Ureter (tissue), 1 donor: Measurements from ENCODE around the gene DPP7. TPM values are rescaled to one million over a fixed set of nuclear protein-coding genes. Genes with fewer than 3 reads are reported as not detected.
"Not testable (repeated sequence)": the region's sequence is repeated elsewhere in the genome, so short reads cannot be mapped to it uniquely, and the experiment has no call there.

ENCODE experiments used
- DNase-seq: peaks from one replicate; pipeline ENCODE4 v3.0.0-alpha.2; 2020; ENCODE audit warnings: low spot score
- total RNA-seq: library from RNA; stranded (reverse); gene quantifications from one replicate; pipeline ENCODE4 v1.2.4, GENCODE V29; 2023
- donor health status: DM: yes; HTN: yes; CAD: no.

The DPP7 gene
- total RNA-seq, 1 donor from 2014 or later, result 157 TPM

DNA sequence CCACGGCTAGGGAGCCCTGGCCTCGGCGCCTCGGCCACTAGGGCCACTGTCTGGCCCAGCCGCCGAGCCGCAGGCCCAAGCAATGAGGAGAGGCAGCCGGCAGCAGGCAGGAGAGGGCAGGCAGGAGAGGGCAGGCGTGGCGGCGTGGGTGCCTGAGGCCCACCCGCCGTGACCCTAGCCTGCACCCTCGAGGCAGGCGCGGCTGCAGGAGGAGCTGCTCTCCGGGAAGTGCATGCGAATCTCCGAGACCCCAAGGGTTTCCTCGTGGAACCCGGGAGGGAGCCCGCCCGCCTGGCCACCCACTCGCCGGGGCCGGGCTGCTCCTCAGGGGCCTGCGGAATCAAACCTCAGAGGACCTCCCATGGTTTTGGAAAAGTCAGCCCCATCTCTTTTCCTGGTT lies 33.7 kb upstream of the DPP7 start:
- no peak for DNase-seq

DNA sequence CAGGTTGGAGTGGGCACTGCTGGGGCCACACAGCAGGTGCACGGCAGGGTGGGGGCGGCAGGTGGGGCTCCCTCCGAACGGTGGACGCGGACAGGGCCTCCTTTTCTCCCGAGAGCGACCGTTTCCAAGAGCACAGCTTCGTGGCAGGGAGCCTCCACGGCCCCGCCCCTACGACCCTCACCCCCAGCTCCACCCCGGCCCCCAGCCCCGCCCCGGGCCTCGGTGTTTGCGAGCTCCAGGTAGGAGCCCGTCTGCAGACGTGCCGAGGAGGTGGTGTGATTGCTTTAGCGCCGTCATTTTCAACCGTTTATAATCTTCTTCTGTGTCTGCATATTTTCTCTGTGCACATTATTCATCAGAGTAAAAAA lies 33.2 kb upstream of the DPP7 start:
- DNase-seq, result no peak

DNA sequence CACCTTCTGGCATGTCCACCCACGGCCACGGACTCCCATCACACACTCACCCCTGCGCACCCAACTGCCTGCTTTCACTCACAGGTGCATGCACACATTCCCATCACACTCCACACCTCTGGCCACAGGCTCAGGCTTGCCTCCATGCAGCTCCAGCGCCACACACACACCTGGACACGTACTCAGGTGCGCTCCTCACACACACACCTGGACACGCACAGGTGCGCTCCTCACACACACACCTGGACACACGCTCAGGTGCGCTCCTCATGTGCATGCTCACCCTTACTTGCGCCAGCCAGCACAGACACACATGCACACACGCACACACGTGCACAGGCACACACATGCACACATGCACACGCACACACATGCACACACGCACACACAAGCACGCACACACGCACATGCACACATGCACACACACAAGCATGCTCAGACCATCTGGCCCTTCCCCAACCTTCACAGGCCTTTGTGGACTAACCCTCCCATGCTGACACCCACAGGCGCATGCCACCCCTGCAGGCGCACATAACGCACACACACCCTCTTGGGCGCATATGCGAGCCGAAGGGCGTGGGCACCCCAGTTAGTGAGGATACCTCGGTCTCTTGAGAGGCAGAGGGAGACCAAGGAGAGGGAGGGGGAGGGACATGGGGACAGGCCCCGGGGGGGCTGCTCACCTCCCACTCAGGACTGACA lies 32.7 kb upstream of the DPP7 start:
- no peak for DNase-seq

- no peak for DNase-seq
These were observed 32.0 kb upstream of the DPP7 start for GRCh38 chr9:137146527-137146918.

DNA sequence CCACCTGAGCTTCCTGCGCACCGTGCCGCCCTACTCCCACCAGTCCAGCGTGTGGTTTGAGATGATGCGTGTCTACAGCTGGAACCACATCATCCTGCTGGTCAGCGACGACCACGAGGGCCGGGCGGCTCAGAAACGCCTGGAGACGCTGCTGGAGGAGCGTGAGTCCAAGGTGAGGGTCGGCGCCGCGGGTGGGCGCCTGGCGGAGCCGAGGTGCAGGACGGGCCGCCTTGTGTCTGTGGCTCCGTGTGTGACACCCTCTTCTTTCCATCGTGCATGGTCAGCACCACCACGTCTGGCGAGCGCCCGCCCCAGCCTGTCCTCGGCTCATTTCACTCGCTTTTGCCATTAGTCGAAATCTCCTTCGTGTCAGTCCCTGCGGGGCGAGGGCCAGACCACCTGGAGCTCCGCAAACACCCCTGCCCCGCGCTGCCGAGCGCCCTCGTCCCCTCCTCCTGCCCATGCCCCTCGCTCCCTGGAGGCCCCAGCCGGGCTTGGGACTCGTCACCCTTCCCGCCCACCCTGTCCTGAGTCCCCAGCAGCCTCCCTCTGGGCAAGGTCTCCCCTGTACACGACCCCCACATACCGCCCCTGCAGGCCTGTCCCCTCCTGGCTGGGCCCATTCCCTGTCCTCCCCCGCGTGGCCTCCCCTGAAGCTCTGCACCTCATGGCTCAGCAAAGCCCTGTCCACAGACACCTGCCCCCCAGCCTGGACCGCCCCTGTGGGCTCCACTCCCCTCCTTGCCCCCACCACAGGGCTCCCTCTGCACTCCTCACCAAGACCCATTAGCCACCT lies 31.4 kb upstream of the DPP7 start:
- no peak for DNase-seq

GRCh38 chr9:137143459-137143858 lies 28.9 kb upstream of the DPP7 start:
- DNase-seq, result no peak

DNA sequence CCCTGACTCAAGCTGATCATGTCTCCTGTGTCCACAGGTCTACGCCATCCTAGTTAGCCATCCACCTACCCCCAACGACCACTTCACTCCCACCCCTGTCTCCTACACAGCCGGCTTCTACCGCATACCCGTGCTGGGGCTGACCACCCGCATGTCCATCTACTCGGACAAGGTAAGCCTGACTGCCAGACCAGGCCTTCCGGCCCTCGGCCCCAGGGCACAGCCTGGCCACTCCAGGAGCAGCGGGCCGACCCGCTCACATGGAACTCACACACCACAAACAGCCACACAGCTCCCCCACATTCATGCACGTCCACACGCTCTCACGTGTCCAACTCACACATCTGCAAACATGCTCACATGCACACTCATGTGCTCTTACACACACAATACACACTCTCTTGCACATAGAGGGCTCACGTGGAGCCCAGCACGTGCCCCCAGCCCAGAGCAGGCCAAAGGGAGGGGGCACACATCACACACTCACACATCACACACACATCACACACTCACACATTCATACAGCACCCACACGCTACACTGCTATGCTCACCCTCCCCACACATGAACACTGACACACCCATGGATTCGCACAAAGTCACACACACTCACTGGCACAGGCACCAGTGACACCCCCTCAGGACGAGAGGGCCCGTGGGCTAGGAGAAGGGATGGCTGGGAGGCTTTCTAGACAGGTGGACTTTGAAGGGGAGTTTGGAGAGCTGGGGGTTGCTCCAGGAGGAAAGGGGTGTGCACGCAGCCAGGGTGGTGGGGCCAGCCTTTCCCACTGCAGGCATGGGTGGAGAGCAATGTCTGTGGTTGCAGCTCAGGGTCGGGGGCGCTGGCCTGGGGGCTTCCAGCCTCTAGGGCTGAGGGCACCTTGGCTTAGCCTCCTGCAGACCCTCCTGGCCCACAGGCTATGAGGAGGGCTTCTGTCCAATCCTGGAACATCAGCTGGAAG lies 27.7 kb upstream of the DPP7 start:
- no peak for DNase-seq

DNA sequence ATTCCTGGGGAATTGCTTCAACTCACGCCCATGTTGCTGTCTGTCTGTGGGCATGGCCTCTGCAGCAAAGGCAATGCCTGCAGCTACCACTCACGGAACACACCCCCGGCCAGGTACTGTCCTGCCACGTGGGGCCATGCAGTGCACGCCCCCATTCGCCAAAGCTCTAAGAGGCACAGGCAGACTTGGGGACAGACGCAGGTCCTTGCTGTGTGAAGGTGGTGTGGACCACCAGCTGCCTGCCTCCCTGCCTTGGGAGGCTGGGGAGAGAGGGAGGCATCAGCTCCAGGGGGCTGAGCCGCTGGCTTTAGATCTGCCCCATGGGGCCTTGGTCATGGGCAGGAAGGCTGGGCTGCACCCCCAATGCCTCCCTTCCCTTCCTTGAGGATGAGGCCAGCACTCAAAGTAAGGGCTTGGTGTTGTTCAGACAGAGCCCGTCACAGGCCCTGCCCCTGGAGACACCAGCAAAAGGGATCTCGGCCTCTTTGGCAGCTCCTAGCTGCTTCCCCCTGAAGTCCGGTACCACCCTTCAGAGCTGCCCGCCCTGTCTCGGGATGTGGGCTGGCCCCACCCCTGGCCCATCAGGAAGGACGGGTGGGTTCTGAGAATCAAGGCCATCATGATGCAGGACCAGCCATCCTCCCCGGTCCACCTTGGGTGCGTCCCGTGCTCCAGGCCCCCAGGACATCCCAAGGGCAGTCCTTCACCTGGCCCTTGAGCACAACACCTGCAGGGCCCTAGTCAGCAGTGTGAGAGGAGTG lies 26.7 kb upstream of the DPP7 start:
- no peak for DNase-seq

GRCh38 chr9:137140151-137141012 lies 25.8 kb upstream of the DPP7 start:
- DNase-seq, result no peak

- no peak for DNase-seq
These were observed 25.1 kb upstream of the DPP7 start for GRCh38 chr9:137139468-137140150.

DNA sequence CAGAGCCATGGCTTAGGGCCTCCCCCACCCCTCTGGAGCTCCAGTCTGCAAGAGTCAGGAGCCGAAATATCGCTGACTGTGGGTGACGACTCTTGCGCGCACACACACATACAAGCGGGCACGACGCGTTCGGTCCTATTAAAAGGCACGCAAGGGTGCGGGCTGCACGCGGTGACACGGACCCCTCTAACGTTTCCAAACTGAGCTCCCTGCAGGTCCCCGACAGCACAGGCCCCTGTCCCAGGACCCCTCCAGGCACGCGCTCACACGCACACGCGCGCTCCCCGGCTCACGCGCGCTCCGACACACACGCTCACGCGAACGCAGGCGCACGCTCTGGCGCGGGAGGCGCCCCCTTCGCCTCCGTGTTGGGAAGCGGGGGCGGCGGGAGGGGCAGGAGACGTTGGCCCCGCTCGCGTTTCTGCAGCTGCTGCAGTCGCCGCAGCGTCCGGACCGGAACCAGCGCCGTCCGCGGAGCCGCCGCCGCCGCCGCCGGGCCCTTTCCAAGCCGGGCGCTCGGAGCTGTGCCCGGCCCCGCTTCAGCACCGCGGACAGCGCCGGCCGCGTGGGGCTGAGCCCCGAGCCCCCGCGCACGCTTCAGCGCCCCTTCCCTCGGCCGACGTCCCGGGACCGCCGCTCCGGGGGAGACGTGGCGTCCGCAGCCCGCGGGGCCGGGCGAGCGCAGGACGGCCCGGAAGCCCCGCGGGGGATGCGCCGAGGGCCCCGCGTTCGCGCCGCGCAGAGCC lies 24.4 kb upstream of the DPP7 start, which contains the start of gene GRIN1:
Gene GRIN1, plus strand, starts transcription at position 433 of the 746 bp plus-strand sequence. CDS start 333 bp downstream, outside the sequence.
- no peak for DNase-seq

DNA sequence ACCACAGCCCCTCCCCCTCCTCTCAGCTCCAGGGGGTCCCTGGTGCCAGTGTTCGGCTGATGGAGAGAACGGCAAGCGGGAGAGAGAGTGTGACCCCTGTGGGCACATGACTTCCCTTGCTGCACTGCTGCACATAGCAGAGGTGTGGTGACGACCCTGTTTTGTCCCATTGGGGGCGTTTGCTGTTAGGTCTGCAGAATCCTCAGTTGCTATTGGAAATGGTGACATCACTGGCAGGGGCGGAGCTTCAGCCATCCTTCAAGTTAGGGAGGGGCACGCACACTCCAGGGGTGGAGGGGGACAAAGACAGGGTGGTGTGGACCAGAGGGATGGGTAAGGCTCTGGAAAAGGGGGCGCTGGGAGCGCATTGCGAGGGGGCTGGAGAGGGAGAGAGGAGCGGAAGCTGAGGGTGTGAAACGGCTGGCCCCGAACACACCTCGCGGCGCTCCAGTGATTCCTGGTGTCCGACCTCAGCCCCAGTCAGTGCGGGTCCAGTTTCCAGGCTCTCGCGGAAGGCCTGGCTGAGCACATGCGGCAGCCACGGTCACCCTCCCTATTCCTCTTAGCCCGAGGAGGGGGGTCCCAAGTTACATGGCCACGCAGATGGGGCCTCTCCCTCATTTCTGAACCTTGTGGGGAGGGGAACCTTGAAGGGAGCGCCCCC lies 23.7 kb upstream of the DPP7 start:
- DNase-seq, result no peak

GRCh38 chr9:137136881-137137607 lies 22.5 kb upstream of the DPP7 start:
- no peak for DNase-seq

GRCh38 chr9:137136261-137136880 lies 21.8 kb upstream of the DPP7 start:
- DNase-seq, result no peak

- not testable (repeated sequence) for DNase-seq
These were observed 20.6 kb upstream of the DPP7 start for GRCh38 chr9:137135154-137135553.

- no peak for DNase-seq
These were observed 19.7 kb upstream of the DPP7 start for GRCh38 chr9:137134191-137134590.

- no peak for DNase-seq
These were observed 15.7 kb upstream of the DPP7 start for GRCh38 chr9:137130176-137130755.
